ENCODE results near the gene ELP1.

- TF ChIP-seq ESRRA (IDR thresholded peaks at IDR 0.05; ENCODE audit: borderline replicate concordance, low read length) = no peak
- no peak for TF ChIP-seq CTCF (IDR thresholded peaks at IDR 0.05)
- no peak for TF ChIP-seq POLR2A (IDR thresholded peaks at IDR 0.05; ENCODE audit: low read length)
- TF ChIP-seq RAD21 (conservative IDR thresholded peaks at IDR 0.05 in 1 of 2, IDR thresholded peaks at IDR 0.05 in 1 of 2) = no peak
- TF ChIP-seq REST (IDR thresholded peaks at IDR 0.05) = no peak
- TF ChIP-seq EP300 (IDR thresholded peaks at IDR 0.05) = no peak
- no peak for TF ChIP-seq RCOR1 (IDR thresholded peaks at IDR 0.05; ENCODE audit: low read depth, low read length)
- no peak for TF ChIP-seq CEBPB (IDR thresholded peaks at IDR 0.05)
- no peak for TF ChIP-seq KDM5A (IDR thresholded peaks at IDR 0.05)
- TF ChIP-seq CHD2 (IDR thresholded peaks at IDR 0.05; ENCODE audit: low read length, partially characterized antibody) = no peak
- no peak for TF ChIP-seq PHF8 (IDR thresholded peaks at IDR 0.05; ENCODE audit: borderline replicate concordance, low read depth)
- TF ChIP-seq JUN (IDR thresholded peaks at IDR 0.05) = no peak
These were observed 79.8 kb downstream of the ELP1 start for GRCh38 chr9:108854094-108854493.
